Inferior parietal cortex (tissue), 1 donor: ENCODE measurements around the gene ZBTB17.
"Not testable (repeated sequence)": the region's sequence is repeated elsewhere in the genome, so short reads cannot be mapped to it uniquely, and the experiment has no call there.

Experiments used
- DNase-seq: peaks from one replicate; pipeline ENCODE4 v3.0.0-alpha.2; 2016; ENCODE audit errors: extremely low spot score

The ZBTB17 gene

DNA sequence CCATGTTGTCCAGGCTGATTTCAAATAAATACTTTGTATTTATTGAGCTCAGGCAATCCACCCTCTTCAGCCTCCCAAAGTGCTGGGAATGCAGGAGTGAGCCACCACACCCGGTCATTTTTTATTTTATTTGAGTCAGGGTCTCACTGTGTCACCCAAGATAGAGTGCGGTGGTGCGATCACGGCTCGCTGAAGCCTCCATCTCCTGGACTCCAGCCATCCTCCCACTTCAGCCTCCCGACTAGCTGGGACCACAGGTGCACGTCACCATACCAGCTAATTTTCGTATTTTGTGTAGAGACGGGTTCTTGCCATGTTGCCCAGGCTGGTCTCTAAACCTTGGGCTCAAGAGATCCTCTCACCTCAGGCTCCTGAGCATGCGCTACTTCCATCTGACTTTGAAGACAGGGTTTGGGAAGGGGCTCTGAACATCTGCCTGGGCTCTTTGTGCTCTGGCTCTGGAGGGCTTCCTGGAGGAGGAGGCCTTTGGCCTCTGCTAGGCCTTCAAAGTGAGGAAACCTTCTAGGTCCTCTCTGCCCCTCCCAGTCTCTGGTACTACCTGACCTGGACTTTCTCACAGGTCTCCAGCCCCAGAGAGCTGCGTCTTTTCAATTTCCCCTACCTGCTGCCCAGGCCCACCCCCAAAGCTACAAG lies 36.2 kb upstream of the ZBTB17 start:
- DNase-seq, result no peak

DNA sequence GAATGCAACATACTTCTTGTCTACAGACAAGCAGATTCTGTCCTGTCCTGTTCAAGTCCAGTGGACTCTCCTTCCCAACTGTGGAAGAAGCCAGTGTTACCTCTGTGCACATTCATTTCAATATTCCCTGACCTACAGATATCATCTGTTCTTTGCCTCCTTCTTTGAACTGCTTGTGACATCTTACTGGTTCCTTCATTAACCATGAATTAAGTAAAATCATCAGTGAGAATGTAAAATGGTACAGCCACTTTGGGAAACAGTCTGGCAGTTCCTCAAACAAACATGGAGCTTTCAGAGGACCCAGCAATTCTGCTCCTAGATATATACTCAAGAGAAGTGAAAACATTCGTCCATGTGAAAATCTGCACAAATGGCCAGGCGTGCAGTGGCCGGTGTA lies 34.9 kb upstream of the ZBTB17 start:
- DNase-seq, result no peak

DNA sequence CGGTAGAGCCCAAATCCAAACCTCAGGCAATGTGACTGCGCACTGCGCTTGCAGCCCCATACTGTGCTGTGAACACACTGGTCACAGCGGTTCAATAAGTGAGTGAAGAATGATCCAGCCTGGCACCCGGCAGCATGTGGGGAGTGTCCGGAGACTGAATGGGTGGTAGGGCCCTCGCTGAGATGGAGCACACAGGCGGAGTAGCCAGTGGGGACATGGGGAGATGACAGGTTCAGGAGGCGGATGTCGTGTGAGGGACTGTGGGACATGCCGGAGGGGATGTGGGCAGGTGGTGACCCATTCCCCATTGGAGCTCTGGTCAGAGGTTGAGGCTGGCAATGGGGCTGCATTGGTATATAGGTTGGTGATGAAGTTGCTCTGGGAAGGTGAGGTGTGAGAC lies 33.8 kb upstream of the ZBTB17 start:
- no peak for DNase-seq

DNA sequence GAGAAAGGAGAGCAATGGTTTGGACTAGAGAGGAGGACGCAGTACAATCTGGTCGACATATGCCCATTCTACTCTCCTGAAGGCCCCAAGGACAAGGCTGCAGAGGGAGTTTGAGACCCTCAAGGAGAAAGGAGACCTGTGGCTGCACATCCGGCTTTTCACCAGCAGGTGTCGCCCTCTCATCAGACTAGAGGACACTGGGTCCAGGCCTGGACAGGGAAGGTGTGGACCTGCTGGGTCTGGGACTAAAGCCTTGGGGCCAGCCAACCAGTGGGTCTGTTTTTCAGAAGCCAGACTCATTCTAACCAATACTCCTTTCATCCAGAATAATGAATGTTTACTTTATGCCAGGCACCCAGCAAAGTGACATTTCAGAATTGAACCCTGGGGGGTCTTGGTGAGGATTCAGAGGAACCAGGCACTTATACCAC lies 33.1 kb upstream of the ZBTB17 start:
- peak; percentile 90 for DNase-seq

DNA sequence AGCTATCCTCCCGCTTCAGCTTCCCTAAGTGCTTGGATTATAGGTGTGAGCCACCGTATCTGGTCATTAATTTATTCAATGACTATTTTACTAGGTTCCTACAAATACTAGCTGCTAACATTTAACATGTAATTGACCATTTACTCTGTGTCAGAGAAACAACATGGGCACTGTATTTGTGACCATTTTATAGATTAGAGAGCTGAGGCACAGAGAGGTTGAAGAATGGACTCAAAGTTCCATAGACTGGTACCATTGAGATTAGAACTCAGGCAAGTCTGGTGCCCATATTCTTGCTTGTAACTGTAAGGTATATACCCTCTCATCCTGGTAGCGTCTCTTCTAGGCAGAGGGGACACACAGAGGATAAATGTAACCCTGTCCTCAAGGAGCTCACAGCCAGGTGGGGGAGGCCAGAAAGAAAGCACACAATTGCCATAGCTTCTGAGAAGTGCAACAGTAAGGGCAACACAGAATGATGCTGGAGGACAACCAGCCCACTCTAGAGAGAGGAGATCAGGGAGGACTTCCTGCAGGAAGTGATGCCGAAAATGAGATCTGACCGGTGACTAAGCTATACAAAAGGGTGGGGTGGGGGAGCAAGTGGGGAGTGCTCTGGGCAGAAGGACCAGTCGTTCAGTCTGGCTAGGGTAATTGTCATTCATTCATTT lies 31.9 kb upstream of the ZBTB17 start:
- DNase-seq, result no peak

DNA sequence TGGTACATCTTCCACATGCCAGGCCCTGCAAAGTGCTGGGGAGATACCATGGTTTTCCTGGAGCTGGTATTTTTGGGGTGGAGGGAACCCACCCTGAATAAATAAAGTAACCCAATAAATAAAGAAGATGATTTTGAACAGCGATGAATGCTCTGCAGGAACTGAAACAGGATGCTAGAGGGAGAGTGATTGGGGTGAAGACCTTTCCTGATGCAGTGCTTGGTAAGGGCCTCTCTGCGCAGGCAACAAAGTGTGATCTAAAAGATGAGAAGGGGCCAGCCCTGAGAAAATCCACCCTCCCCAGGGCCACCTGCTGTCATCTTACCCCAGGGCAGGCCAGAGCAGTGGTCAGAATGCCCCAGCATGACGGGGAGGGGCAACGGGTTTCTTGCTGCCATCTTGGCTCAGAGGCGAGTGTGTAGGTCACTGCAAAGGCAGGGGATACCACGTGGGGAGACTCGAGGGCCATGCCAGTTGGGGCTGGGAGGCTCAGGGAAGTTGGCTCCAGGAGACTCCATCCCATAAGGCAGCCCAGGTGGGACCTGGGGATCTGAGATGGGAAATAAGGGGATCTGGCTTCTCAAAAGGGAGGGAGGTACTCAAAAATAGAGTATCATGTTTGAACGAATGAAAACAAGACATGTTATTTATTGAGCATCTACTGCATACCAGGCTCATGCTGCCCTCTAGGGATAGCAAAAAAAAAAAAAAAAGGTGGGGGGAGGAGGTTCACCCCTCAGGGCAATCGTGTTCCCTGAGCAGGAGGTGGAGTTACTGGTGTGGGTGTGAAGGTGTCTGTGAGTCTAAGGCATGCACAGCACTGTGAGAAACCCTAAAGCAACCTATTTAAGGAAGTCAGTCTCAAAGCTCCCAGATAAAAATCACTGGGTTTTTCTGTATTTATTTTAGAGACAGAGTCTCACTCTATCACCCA lies 30.9 kb upstream of the ZBTB17 start:
- DNase-seq, result no peak

DNA sequence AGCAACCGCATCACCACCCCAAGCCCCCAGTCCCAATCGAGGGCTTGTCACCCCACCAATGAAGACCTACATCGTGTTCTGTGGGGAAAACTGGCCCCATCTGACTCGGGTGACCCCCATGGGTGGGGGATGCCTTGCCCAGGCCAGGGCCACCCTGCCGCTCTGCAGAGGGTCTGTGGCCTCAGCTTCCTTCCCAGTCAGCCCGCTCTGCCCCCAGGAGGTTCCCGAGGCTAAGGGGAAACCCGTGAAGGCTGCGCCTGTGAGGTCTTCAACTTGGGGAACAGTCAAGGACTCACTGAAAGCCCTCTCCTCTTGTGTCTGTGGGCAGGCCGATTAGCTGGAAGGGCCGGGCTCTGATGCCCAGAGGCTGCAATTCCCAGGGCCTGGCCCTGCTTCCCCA lies 30.1 kb upstream of the ZBTB17 start:
- no peak for DNase-seq

DNA sequence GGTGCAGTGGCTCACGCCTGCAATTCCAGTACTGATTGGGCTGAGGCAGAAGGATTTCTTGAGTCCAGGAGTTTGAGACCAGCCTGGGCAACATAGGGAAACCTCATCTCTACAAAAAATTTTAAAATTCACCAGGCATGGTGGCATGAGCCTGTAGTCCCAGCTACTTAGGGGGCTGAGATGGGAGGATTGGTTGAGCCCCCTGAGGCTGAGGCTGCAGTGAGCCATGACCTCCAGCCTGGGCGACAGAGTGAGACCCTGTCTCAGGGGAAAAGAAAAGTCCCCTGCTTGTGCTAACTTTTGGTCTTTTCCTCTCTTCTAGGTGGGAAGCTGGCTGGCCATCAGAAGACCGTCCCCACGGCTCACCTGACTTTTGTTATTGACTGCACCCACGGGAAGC lies 29.7 kb upstream of the ZBTB17 start:
- DNase-seq, result no peak

DNA sequence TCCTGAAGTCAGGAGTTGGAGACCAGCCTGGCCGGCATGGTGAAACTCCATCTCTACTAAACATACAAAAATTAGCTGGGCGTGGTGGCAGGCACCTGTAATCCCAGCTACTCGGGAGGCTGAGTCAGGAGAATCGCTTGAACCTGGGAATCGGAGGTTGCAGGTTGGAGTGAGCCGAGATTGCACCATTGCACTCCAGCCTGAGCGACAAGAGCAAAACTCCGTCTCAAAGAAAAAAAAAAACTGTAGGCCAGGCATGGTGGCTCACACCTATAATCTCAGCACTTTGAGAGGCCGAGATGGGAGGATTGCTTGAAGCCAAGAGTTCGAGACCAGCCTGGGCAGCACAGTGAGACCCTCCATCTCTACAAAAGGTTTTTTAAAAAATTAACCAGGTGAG lies 25.4 kb upstream of the ZBTB17 start:
- DNase-seq, result not testable (repeated sequence)

DNA sequence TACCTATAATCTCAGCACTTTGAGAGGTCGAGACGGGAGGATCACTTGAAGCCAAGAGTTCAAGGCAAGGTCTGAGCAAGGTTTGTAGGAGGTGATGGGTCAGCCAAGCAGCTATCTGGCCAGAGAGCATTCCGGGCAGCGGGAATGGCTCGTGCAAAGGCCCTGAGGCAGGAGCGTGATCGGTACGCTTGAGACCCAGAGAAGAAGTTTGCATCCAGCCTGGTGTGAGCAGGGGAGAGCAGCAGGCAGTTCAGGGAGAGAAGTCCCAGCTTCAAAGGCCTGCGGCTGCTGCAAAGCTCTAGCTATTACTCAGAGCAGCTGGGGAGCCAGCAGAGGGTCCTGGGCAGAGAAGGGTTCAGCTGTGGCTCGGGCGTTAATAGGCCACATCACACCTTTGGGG lies 23.0 kb upstream of the ZBTB17 start:
- no peak for DNase-seq

DNA sequence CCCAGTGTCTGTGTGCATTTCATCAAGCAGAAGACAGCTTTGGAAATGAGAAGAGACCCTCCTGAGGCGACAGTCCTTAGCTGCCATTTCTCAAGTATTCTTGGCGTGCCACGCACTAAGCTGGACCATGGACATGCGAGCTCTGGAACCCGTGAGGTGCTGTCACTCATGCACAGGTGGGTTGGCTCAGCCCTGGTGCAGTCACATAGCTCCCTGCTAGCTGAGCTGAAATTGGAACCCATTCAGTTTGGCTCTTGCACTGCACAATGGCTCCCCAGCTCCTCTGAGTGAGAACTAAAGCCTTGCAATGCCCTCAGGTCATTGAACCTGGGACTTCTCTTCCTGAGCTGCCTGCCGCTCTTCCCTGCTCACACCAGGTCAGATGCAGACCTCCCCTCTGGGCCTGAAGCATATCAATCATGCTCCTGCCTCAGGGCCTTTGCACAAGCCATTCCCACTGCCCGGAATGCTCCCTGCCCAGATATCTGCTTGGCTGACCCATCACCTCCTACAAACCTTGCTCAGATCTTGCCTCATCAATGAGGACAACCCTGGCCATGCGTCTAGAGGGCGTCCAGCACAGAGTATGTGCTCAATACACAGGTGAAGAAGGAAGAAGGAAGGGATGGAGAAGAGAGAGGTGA lies 21.9 kb upstream of the ZBTB17 start:
- DNase-seq, result no peak

DNA sequence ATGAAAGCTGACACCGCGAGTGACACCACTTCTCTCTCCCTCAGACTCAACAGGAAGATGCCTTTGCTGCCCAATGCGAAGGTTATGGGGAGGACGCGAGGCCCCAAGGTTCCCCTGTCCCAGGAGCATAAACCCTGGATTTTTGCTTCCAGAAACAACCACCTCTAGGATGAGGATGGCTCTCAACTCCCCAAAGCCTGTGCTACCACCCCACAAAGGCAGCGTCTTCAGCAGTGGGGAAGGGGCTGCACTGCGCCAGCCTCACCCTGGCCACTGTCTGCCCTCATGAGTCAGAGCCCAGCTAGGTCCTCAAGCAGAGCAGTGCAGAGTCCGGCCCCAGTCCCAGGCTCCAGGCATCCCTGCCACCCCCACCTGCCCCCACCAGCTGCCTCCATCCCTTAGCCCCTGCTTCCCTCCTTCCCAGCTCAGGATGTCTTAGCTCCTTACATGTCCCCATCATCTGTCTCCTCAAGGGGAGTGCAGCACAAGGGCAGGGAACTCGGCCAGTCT lies 21.2 kb upstream of the ZBTB17 start:
- DNase-seq, result no peak

DNA sequence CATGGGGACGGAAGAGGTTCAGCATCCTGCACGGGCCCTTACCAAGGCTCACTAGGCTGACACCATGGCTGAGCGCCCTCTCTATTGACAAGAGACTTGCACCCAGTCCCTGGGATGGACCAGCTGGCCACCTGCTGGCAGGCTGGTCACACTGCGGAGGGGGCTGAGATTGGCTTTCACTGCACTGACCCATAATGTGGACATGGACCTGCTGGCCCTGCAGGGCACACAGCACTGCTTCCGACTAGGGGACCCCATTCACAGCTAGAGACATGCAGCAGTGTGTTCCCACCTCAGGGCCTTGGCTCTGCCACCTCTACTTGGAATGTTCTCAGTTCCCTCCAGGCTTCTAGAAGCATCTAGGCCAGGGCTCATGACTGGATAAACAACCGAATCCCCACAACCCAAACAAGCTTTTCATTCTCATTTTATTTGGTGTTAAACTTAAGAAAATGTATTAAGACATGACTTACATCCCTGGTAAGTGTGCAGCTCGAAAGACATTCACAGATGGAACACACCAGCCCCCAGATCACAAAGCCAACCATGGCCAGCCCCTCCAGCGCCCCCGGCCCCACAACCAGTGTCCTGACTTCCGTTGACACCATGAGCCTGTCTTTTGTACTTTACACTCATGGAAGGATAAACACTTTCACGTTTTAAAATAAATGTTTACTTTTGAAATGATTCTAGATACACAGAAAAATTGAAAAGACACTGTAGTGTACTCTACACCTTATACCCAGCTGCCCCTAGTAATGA lies 18.9 kb upstream of the ZBTB17 start:
- DNase-seq, result peak; percentile 78

DNA sequence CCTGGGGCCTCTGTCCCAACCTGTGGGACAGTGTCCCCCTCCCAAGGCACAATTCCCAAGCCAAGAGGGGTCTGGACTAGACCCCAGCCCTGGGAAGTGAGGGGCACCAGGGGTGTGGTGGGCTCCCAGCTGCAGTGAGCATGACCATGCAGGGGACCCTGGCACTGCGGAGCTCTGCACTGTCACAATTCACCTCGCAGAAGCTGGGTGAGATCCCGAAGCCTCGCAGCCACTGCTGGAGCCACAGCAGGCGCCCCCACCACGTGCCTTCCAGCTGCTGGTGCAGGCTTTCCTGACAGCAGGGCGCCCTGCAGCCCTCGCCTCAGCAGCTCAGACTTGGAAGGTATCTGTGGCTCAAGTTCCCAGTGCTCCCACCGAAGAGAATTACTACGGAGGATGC lies 18.2 kb upstream of the ZBTB17 start:
- no peak for DNase-seq

DNA sequence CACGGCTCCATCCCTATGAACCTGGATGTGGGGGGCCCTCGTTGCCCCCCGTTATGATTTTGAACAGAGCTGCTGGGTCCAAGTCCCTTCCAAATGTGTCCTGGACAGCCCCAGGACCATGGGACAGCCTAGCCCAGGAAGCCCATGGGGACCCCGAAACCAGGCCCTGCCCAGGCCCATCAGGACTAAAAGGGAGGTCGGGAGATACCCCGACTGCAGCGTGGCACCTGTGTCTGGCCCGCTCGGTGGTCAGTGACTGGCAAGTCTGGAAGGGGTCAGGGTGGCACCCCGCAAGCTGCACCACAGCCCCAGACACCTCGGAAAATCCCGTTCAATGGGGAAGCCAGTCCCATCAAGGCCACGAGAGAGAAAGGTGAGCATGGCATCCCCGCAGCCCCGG lies 17.8 kb upstream of the ZBTB17 start:
- DNase-seq, result no peak

DNA sequence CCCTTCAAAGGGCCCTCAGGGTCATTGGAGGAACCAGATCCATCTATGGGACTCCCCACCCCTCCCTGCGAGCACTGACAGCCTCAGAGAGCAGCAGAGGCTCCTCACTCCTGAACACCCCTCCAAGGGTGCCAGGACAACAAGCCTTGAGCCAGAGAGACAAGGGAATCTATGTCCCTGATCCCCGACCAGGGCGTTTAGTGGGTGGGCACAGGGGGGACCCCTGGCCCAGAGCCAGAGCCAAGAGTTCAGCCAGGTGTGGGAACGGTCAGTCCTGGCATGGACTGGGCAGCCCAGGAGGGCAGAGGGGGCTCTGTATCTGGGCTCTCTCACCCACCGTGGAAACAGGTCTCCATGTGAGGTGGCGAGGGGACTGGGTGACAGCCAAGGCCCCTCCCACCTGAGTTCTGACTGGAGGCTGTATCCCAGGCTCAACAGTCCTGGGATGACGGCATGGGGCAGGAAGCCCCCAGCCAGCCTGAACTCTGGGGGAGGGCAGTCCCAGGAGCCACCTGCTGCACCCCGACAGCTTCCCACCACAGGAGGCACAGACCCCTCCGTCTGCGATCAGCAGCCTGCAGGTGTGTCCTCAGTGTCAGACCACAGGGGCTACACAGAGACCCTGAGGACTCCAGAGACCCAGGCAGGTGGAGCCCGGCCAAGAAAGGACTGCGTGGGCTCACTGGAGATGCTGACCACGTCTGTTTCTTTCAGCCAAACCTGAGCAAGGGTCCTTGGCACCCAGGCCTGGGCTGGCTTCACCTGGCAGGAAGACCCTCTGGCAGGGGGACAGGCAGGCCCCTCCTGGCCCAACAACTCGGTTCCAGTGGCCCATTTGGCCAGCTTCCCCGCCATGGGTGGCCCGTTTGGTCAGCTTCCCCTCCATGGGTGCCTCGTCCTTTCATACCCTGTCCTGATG lies 16.9 kb upstream of the ZBTB17 start:
- no peak for DNase-seq

DNA sequence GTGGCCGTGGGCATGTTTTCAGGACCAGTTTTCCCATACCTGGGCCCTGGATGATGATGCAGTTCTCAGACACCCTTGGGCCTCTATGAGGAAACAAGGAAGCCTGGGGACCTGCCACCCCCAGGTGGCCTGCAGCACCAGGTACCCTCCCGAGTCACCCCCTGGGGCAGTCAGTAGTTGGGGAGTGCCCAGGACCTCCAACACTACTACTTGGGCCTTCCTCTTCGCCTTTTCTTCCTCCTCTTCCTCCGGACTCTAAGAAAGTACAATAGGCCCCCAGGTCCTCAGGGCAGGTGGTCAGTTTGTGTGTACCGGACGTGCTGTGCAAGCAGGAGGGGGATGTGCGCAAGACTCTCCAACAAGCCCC lies 16.3 kb upstream of the ZBTB17 start:
- no peak for DNase-seq

DNA sequence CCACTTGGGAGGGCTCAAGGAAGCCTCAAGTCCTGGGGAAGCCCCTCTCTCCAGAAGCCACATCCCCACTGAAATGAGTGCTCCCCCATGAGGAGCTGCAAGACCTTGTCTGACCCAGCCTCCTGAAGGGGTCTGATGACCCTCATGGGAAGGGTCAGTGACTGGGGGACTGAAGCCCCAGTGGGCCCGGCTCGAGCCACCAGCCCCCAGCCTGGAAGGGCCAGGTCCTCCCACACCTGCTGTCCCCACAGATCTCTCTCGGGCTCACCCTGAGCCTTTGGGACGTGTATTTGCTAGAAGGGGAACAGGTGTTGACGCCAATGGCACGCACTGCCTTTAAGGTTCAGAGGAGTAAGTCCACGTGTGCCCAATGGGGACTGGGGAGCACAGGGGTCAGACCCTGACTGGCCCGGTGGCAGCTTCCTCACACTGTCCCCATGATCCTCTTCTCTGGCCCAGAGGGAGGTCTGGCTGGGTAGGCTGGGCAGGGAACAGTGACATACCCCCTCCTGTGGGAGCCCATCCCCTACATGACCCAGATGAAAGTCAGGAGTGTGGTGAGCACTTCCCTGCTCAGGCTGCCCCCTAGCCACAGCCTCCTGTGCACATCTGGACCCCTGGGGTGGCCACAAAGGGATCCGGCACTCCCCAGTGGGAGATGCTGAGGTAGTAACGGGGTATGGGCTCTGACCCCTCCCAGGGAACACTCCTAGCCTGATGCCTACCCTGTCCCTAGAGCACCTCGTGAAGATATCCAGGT lies 15.7 kb upstream of the ZBTB17 start:
- DNase-seq, result no peak

DNA sequence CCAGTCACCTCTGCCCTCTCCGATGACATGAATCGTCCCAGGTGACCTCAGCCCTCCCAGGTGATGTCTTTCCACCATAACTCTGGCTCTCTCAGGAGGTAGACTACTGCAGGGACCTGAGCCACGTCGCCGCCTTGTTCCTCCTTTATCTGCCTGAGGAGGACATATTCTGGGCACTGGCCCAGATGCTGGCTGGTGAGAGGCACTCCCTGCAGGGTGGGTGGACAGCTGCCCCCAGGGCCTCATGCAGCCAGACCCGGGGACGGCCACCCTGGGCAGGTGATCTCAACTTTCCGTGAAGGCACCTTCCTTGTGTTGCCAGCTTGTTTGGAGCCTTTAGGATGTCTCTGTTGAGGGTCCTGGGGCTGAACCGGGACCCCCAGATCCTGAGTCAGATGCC lies 13.9 kb upstream of the ZBTB17 start:
- no peak for DNase-seq
